A673 (cell line): ENCODE measurements around the gene LFNG.

ENCODE experiments used
- CTCF ChIP-seq: fragments of 300-800, 200-600 bp; sonication (generic); conservative IDR thresholded peaks from 2 replicates; pipeline ENCODE4 v1.5.1; 2017; ENCODE audit warnings: low read depth, mild to moderate bottlenecking, antibody characterized with exemption, low read length, moderate library complexity, mixed read lengths
- EZH2 ChIP-seq: fragments of 200-600 bp; sonication (generic); IDR thresholded peaks from 2 replicates; pipeline ENCODE4 v1.6.1; 2017; ENCODE audit warnings: borderline replicate concordance, low read depth, mild to moderate bottlenecking, mixed read lengths, antibody characterized with exemption, low read length; ENCODE audit not compliant: poor library complexity, severe bottlenecking

GRCh38 chr7:2559283-2559950 is 39.8 kb downstream of the LFNG start:
- TF ChIP-seq CTCF (no peak), EZH2 (no peak)
